Esophagus squamous epithelium (tissue), 5 donors: ENCODE measurements around the gene RASA1. TPM values are rescaled to one million over a fixed set of nuclear protein-coding genes. Genes with fewer than 3 reads are reported as not detected.

Experiments
- DNase-seq: peaks from one replicate; lab custom pipeline; 2025; lab: John Stamatoyannopoulos, UW
- H3K27ac ChIP-seq, 4 donors: fragments of 200-600 bp; sonication (generic); one replicate each; pipeline ENCODE4 v1.5.1; 2016 to 2019; ENCODE audit warnings: mild to moderate bottlenecking in 1 of 4
- H3K27me3 ChIP-seq, 4 donors: fragments of 200-600 bp; sonication (generic); 1 replicate in 3 of 4; 2 replicates in 1 of 4; pipeline versions ENCODE4 v1.5.1 to v1.6.0; 2017 to 2021; ENCODE audit warnings: antibody characterized with exemption in 1 of 4
- H3K36me3 ChIP-seq, 3 donors: fragments of 200-600 bp; sonication (generic); one replicate each; pipeline ENCODE4 v1.5.1; 2016 to 2019
- H3K4me1 ChIP-seq, 3 donors: fragments of 200-600 bp; sonication (generic); one replicate each; pipeline ENCODE4 v1.5.1; 2017 to 2019
- H3K4me3 ChIP-seq, 4 donors: fragments of 200-600 bp; sonication (generic); 1 replicate in 3 of 4; 2 replicates in 1 of 4; pipeline ENCODE4 v1.5.1; 2016 to 2019; ENCODE audit warnings: mild to moderate bottlenecking in 2 of 4, moderate library complexity in 1 of 4
- H3K9me3 ChIP-seq, 3 donors: fragments of 200-600 bp; sonication (generic); one replicate each; pipeline ENCODE4 v1.5.1; 2016 to 2019
- CTCF ChIP-seq, 6 experiments: fragments of 450-650 bp in 4 of 6; fragments of 200-600 bp in 2 of 6; sonication (generic) in 2 of 6; IDR thresholded peaks; one replicate each; pipeline ENCODE4 v1.5.1; 2016 to 2019; ENCODE audit warnings: antibody characterized with exemption in 6 of 6, mild to moderate bottlenecking in 4 of 6, moderate library complexity in 4 of 6
- POLR2A ChIP-seq, 4 donors: fragments of 450-650 bp; IDR thresholded peaks; one replicate each; pipeline ENCODE4 v1.6.1; 2017; ENCODE audit warnings: antibody characterized with exemption in 4 of 4, mild to moderate bottlenecking in 4 of 4, moderate library complexity in 3 of 4
- WGBS, 2 donors: methylation state at CpG; one replicate each; pipeline ENCODE4 v1.1.5; 2018; 5-methylcytosine and 5-hydroxymethylcytosine counted together
- intact Hi-C: fragments of 100-400 bp; cut with DNase I; formaldehyde crosslinking; loops from one replicate; pipeline ENCODE4 v1.15.0; 2022
- total RNA-seq, 4 donors: library from RNA; depleted of rRNA; stranded (reverse); fragments of >200 nt; gene quantifications; one replicate each; pipeline ENCODE4 v1.1.0, GENCODE V29; 2016
- donor health status: DM: yes; HTN: yes; CAD: no.

Gene RASA1
- total RNA-seq, 4 donors from 2014 or later, result 14.6 to 30.2 (median 26.5) TPM

DNA sequence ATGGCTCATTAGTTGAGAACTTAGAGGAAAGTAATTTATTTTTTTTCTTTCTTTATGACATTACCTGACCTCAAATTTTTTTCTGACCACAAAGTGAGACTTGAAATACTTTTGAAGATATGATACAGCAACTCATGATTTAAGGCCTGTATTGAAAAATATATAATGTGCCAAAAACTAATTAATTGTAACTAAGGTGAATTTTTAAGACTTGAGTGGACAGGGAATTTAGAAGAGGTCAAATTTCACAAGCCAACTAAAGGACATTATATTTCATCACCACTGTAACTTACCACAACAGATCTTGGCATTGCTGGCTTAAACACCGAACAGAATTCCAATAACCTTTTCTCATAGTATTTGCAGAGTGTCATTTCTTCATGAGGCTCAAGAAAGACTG is 143.2 kb downstream of the RASA1 start:
- peak overlapping the region in 3 of 4 donors; percentile 96 to 99 (median 98) for H3K27ac ChIP-seq
- H3K4me1 ChIP-seq, result peaks cover 0 to 19% (median 12%) of the 10 kb centered on the region in 3 donors
- H3K27me3 ChIP-seq, result no peaks in the 10 kb centered on the region
- no peak for TF ChIP-seq POLR2A (IDR thresholded peaks at IDR 0.05)
- no peak for TF ChIP-seq CTCF (IDR thresholded peaks at IDR 0.05)
- 63 to 76% methylated on average over 1 of the region's 1 CpG for WGBS, 2 donors
- intact Hi-C loops, result no loop called here
- peak overlapping the region in 2 of 4 donors; percentile 73 to 78 for H3K4me3 ChIP-seq
- no peaks in the 10 kb centered on the region for H3K9me3 ChIP-seq
- peaks cover 0 to 51% (median 11%) of the 10 kb centered on the region in 3 donors for H3K36me3 ChIP-seq
- no peak for DNase-seq

DNA sequence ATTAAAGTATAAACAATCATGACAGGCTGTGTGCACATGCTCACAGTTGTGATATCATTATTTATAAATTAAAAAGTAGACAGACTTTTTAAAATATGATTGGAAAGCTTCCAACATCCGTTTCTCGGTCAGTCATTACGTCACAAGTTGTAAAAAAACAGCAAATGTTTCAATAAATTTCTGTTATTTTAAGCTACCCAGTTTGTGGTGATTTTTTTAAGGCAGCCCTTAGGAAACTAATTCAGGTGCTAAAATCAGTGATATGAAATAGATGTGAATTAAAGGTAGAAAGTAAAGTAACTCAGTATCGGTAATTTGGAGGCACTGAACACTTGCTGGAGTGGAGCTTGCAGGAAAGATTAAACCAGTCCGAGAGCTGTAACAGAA is 143.9 kb downstream of the RASA1 start:
- Histone ChIP-seq H3K27ac (peak overlapping the region; percentile 91 to 99 (median 97)), H3K36me3 (peaks cover 0 to 44% (median 10%) of the 10 kb centered on the region in 3 donors), H3K4me1 (peaks cover 0 to 19% (median 12%) of the 10 kb centered on the region in 3 donors), H3K4me3 (peak overlapping the region; percentile 69 to 92 (median 76)), H3K27me3 (no peaks in the 10 kb centered on the region), H3K9me3 (no peaks in the 10 kb centered on the region)
- DNase-seq, result no peak
- intact Hi-C loops, result no loop called here
- TF ChIP-seq CTCF (IDR thresholded peaks at IDR 0.05) (no peak), POLR2A (IDR thresholded peaks at IDR 0.05) (no peak)
- WGBS, 2 donors, result 6% methylated on average over 5 of the region's 5 CpGs

DNA sequence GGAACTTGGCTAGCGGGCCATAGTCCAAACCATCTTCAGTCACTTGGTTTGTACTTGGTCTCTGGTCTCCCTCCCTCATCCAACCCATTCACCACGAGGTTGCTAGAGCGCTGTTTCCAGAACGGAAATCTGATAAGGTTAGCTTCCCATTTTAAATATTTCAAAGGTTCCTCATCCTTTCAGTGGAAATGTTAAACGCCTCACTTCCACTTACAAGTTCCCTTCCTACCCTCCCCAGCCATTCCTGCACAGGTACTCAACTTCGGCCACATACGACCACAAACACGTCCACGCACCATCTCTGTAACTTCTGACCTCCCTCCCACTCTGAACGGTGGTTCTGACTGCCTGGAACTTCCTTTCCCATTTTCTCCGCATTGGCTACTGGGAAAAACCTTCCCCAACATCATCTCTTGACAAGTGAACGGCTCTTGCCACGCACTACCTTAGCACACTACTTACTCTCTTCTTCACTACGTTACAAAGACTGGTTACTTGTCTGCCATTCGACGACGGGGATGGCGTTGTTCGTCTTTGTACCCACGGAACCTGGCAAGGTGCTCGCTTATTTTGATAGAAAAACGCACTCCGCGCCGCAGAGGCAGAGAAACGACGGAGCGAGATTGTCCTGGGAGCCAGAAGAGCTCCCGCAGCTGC is 144.4 kb downstream of the RASA1 start:
- intact Hi-C loops, result no loop called here

GRCh38 chr5:87412630-87413342 is 145.1 kb downstream of the RASA1 start, which contains the start of gene CCNH:
Gene CCNH, minus strand, starts transcription at chr5:87412930. Its CDS starts 136 bp downstream, at chr5:87412794.
- 1 to 3% methylated on average over 3 to 24 of the region's 46 CpGs for WGBS, 2 donors
- H3K9me3 ChIP-seq, result no peaks in the 10 kb centered on the region
- peak within 1 kb of the TSS; percentile 69 to 92 (median 76) for H3K4me3 ChIP-seq
- intact Hi-C loops, result no loop called here
- DNase-seq, result peak; percentile 88
- no peaks in the 10 kb centered on the region for H3K27me3 ChIP-seq
- peaks cover 0 to 32% (median 3%) of the 10 kb centered on the region in 3 donors for H3K36me3 ChIP-seq
- H3K27ac ChIP-seq, result peak within 1 kb of the TSS; percentile 91 to 99 (median 97)
- TF ChIP-seq POLR2A (IDR thresholded peaks at IDR 0.05) (peak in 3 of 4 donors; percentile 94 to 98 (median 97)), CTCF (IDR thresholded peaks at IDR 0.05) (peak in 1 of 6 experiments; percentile 8)
- H3K4me1 ChIP-seq, result peaks cover 0 to 19% (median 12%) of the 10 kb centered on the region in 3 donors

More for the DNA sequence above, 144.4 kb downstream of the RASA1 start:
- H3K9me3 ChIP-seq, result no peaks in the 10 kb centered on the region
- H3K36me3 ChIP-seq, result peaks cover 0 to 39% (median 6%) of the 10 kb centered on the region in 3 donors
- TF ChIP-seq POLR2A (IDR thresholded peaks at IDR 0.05) (no peak), CTCF (IDR thresholded peaks at IDR 0.05) (no peak)
- peaks cover 0 to 19% (median 12%) of the 10 kb centered on the region in 3 donors for H3K4me1 ChIP-seq
- H3K27ac ChIP-seq, result peak overlapping the region; percentile 91 to 99 (median 97)
- peak; percentile 21 for DNase-seq
- H3K27me3 ChIP-seq, result no peaks in the 10 kb centered on the region
- H3K4me3 ChIP-seq, result peak overlapping the region; percentile 69 to 92 (median 76)
- WGBS, 2 donors, result 0% methylated on average over 16 to 20 of the region's 29 CpGs

- Histone ChIP-seq H3K9me3 (no peaks in the 10 kb centered on the region), H3K4me1 (peaks cover 0 to 19% (median 12%) of the 10 kb centered on the region in 3 donors), H3K27ac (peak overlapping the region; percentile 91 to 99 (median 97)), H3K4me3 (peak overlapping the region; percentile 69 to 92 (median 76)), H3K27me3 (no peaks in the 10 kb centered on the region), H3K36me3 (peaks cover 0 to 27% (median 0%) of the 10 kb centered on the region in 3 donors)
- no peak for DNase-seq
- TF ChIP-seq CTCF (IDR thresholded peaks at IDR 0.05) (no peak), POLR2A (IDR thresholded peaks at IDR 0.05) (no peak)
- intact Hi-C loops, result no loop called here
- 30 to 37% methylated on average over 3 of the region's 3 CpGs for WGBS, 2 donors
Measured at GRCh38 chr5:87413343-87413645, 145.6 kb downstream of the RASA1 start.
